22Rv1 (cell line): ENCODE measurements around the gene PIH1D1.

ENCODE experiments used
- H3K27ac ChIP-seq: fragments of 450-650 bp; 2 replicates; pipeline ENCODE4 v1.5.1; 2017
- ZFX ChIP-seq: fragments of 450-650 bp; IDR thresholded peaks from 2 replicates; pipeline ENCODE4 v1.6.1; 2017; ENCODE audit warnings: antibody characterized with exemption, borderline replicate concordance
- TF ChIP-seq, protein P1 (sequence below): fragments of 450-650 bp; IDR thresholded peaks from 2 replicates; pipeline ENCODE4 v1.5.1; 2017; ENCODE audit warnings: mild to moderate bottlenecking

The PIH1D1 gene

DNA sequence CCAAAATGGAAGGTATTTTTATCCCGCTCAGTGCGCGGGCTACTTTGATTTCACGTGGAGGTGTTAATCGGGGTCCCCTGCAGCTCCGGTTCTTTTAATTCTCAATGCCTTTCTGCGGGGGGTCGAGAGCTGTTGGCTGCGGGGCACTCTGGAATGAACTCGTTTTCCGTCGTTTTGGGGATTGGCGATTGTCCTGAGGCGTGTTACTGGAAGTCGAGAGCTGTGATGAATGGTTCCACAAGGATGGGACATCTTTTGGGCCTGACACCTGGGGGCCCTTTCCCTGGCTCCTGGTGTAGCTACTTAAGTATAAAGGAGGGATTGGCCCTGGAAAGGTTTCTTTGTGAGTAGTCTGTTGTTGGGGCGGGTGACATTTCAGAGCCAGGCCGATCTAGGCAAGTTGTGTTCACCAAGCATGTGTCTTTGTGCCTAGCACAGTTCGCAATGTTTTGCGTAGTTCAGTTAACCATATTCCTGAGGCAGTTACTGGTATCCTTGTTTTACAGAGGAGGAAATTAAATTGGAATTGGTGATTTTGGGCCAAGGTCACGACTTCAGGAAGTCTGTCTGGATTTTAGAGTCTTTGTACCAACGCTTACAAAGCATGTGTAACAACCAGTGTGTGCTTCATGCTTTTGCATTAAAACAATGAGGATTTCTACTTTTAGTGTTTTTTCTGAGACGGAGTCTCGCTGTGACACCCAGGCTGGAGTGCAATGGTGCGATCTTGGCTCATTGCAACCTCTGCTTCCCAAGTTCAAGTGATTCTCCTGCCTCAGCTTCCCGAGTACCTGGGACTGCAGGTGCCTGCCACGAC, 36.6 kb upstream of the PIH1D1 start:
- TF ChIP-seq, protein P1, sequence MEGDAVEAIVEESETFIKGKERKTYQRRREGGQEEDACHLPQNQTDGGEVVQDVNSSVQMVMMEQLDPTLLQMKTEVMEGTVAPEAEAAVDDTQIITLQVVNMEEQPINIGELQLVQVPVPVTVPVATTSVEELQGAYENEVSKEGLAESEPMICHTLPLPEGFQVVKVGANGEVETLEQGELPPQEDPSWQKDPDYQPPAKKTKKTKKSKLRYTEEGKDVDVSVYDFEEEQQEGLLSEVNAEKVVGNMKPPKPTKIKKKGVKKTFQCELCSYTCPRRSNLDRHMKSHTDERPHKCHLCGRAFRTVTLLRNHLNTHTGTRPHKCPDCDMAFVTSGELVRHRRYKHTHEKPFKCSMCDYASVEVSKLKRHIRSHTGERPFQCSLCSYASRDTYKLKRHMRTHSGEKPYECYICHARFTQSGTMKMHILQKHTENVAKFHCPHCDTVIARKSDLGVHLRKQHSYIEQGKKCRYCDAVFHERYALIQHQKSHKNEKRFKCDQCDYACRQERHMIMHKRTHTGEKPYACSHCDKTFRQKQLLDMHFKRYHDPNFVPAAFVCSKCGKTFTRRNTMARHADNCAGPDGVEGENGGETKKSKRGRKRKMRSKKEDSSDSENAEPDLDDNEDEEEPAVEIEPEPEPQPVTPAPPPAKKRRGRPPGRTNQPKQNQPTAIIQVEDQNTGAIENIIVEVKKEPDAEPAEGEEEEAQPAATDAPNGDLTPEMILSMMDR, result no peak
- no peak for TF ChIP-seq ZFX
- peak overlapping the region; percentile 98 for H3K27ac ChIP-seq

DNA sequence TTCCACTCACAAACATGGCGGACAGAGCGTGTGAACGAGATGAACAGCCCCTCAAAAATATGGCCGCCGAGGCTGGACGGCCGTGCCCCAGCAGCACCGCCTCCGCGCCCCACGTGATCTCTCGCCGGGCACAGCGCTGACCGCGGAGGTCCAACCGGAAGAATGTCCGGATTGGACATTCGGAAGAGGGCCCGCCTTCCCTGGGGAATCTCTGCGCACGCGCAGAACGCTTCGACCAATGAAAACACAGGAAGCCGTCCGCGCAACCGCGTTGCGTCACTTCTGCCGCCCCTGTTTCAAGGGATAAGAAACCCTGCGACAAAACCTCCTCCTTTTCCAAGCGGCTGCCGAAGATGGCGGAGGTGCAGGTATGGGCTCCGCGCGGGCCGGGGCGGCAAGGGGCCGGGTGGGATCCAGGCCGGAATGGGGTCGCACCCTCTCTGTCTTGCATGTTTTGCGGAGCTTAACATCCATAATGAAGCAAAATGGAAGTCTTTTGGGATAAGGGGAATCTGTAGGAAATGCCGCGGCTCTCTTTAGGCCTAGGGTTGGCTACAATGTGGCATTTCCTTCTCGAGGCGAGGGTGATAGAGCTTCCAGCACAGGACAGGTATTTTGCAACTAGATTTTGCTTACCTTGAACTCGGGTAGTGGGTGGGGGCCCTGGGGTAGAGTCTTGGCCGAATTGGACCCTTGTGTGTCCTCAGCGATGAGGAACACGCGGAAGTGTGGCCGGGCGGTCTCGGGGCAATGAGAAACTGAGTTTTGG, 35.8 kb upstream of the PIH1D1 start, which contains the start of gene RPL13A:
Gene RPL13A, plus strand, starts transcription at position 332 of the 769 bp plus-strand sequence. Its CDS starts 22 bp downstream, at position 354.
- H3K27ac ChIP-seq, result peak within 1 kb of the TSS; percentile 98
- TF ChIP-seq ZFX, result no peak
- TF ChIP-seq, protein P1, result no peak

DNA sequence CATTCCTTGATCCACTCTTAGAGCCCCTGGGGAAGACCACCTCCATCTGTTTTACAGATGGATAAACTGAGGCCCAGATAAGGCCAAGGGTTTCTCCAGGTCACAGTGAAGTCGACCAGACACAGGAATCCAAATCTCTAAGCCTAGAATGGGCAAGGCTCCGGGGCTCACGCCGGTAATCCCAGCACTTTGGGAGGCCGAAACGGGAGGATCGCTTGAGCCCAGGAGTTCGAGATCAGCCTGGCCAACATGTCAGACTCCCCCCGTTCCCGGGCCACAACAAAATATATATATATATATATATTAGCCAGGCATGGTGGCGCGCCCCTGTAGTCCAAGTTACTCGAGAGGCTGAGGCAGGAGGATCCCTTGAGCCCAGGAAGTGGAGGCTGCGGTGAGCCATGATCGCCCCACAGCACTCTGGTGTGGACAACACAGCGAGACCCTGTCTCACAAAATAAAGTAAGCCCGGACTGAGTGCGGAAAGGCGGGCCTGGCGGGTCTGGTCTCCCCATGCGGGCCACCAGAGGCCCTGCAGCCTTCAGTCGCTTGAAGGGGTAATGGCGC, 35.2 kb upstream of the PIH1D1 start:
- no peak for TF ChIP-seq ZFX

DNA sequence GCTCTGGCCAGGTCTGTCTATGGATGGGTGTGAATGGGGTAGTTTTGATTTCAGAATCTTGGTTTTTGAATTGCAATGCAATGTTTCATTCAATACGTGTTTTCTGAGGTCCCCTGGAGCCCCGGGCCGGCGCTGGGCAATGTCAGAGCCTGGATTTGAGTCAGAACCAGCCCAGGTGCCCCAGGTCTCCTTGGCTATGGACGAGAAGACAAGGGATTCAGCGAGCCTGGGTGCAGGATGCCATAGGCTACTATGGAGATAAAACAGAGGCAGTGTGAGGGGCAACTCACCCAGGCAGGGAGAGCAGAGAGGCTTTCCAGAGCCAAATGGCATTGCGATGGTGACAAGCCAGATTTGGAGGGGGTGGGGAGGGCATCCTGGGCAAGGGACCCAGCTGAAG, 34.6 kb upstream of the PIH1D1 start:
- peak overlapping the region; percentile 98 for H3K27ac ChIP-seq
- TF ChIP-seq, protein P1, result no peak
- TF ChIP-seq ZFX, result no peak

More for the DNA sequence above, 35.2 kb upstream of the PIH1D1 start:
- H3K27ac ChIP-seq, result peak overlapping the region; percentile 98

DNA sequence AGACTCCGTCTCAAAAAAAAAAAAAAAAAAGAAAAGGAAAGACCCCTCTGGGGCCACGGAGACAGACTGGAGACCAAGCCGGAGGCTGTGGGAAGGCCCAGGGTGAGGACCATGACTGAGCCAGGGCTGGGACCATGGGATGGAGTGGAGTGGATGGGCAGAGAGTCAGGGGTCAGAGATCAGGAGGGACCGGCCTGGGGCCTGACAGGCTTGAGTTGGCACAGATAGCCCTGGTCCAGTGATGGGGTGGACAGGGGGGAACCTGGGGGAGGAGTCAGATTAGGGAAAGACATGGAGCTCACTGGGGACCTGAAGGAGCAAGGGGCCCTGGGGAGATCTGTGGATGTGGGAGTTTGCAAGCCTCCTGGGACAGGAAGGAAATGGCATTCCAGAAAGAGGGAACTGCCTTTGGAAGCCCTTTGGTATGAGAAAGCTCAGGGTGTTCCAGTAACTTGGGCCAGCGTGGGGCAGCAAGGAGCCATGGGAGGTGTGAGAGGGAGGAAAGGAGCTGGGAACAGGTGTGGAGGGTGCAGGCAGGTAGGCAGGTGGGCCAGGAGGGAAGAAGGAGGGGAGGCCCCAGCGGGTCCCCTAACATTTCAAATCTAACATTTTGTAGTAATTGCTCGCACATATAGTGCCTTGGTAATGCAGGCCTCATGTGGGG, 29.5 kb upstream of the PIH1D1 start:
- H3K27ac ChIP-seq, result no peak overlapping the region
- TF ChIP-seq, protein P1, result no peak
- TF ChIP-seq ZFX, result no peak

DNA sequence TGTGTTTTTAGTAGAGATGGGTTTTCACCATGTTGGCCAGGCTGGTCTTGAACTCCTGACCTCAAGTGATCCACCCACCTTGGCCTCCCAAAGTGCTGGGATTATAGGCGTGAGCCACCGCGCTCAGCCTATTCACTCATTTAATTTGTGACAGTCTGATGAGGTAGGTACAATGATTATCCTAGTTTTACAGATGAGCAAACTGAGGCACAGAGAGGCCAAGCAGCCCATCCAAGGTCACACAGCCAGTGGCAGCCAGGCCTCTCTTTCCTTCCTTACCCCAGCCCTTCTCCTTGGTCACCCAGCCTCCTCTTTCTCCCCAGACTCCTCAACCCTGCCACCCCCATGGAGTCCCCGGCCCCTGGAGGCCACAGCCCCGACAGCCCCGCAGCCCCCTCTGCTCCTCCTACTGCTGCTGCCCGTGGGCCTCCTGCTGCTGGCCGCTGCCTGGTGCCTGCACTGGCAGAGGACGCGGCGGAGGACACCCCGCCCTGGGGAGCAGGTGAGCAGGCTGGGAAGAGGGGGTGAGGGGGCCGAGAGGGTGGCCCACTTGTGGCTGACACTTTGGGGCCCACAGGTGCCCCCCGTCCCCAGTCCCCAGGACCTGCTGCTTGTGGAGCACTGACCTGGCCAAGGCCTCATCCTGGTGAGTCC, 28.5 kb upstream of the PIH1D1 start:
- no peak overlapping the region for H3K27ac ChIP-seq
- TF ChIP-seq, protein P1, result no peak
- no peak for TF ChIP-seq ZFX
